ENCODE measurements around the gene AREG.

DNA sequence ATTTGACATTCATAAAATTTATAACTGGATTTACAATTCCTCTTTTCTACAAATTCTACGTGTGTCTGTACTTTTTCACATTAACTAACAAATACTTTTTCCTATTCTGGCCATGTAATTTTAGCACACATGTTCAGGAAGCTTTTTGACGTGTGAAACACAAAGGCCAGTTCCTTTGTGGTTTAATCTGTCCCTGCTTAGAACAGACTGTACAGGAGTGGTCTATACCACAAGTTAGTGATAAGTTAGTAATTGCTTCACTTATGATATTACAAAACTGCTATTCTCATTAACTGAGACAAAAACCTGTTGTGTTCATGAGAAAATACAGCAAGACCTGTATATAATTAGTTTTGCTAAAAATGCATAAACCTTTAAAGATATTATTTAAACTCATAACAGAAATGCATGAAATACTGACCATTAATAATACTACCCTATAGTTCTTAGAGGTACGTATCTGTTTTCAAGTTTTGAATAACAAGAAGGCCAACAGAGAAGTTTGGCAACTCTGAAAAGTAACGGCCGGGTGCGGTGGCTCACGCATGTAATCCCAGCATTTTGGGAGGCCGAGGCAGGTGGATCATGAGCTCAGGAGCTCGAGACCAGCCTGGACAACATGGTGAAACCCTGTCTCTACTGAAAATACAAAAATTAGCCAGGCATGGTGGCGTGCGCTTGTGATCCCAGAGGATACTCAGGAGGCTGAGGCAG lies 13.7 kb upstream of the AREG start:
- TF ChIP-seq, protein P1, sequence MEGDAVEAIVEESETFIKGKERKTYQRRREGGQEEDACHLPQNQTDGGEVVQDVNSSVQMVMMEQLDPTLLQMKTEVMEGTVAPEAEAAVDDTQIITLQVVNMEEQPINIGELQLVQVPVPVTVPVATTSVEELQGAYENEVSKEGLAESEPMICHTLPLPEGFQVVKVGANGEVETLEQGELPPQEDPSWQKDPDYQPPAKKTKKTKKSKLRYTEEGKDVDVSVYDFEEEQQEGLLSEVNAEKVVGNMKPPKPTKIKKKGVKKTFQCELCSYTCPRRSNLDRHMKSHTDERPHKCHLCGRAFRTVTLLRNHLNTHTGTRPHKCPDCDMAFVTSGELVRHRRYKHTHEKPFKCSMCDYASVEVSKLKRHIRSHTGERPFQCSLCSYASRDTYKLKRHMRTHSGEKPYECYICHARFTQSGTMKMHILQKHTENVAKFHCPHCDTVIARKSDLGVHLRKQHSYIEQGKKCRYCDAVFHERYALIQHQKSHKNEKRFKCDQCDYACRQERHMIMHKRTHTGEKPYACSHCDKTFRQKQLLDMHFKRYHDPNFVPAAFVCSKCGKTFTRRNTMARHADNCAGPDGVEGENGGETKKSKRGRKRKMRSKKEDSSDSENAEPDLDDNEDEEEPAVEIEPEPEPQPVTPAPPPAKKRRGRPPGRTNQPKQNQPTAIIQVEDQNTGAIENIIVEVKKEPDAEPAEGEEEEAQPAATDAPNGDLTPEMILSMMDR (IDR thresholded peaks at IDR 0.05) = no peak
- TF ChIP-seq POLR2A (IDR thresholded peaks at IDR 0.05) = no peak
